ENCODE data around the gene TYW5. TPM values are rescaled to one million over a fixed set of nuclear protein-coding genes. Genes with fewer than 3 reads are reported as not detected.

TYW5 gene
- total RNA-seq, 1 donor from 2014 or later, result 9.2 TPM

GRCh38 chr2:199994896-199995295 lies 39.6 kb upstream of the TYW5 start:
- FAIRE-seq (no peak), DNase-seq (ENCODE audit: low read depth) (no peak)
- Histone ChIP-seq H3K4me1 (ENCODE audit: insufficient read depth, low read length) (no peaks in the 10 kb centered on the region), H3K27ac (ENCODE audit: low read depth, low read length) (no peak overlapping the region), H4K20me1 (ENCODE audit: insufficient read depth, low read length) (no peaks in the 10 kb centered on the region), H3K9ac (ENCODE audit: low read length) (no peak overlapping the region), H3K4me3 (ENCODE audit: insufficient read depth, low read depth, low read length) (no peak overlapping the region), H3K4me2 (ENCODE audit: low read length) (no peak overlapping the region), H3K36me3 (ENCODE audit: insufficient read depth, low read length) (no peaks in the 10 kb centered on the region), H3K79me2 (ENCODE audit: insufficient read depth, low read length) (no peaks in the 10 kb centered on the region), H3K9me3 (ENCODE audit: insufficient read depth, low read depth, low read length) (no peaks in the 10 kb centered on the region), H2AFZ (ENCODE audit: low read depth, low read length) (no peak overlapping the region), H3K27me3 (ENCODE audit: insufficient read depth, low read length) (no peaks in the 10 kb centered on the region)
- Mint-ChIP-seq H3K4me1 (ENCODE audit: low read depth, unreplicated experiment) (no peaks in the 10 kb centered on the region), H3K27me3 (ENCODE audit: low read depth, unreplicated experiment) (peaks cover 4% of the 10 kb centered on the region), H3K27ac (ENCODE audit: unreplicated experiment) (no peak overlapping the region), H3K9me3 (ENCODE audit: unreplicated experiment) (no peaks in the 10 kb centered on the region), H3K4me3 (ENCODE audit: unreplicated experiment) (no peak overlapping the region), H3K36me3 (ENCODE audit: low read depth, unreplicated experiment) (no peaks in the 10 kb centered on the region)
- TF ChIP-seq EZH2 (IDR thresholded peaks at IDR 0.05; ENCODE audit: insufficient read depth, low read length) (no peak), CTCF (IDR thresholded peaks at IDR 0.05; ENCODE audit: insufficient read depth, low read depth, low read length) (no peak)

- no peak for DNase-seq (ENCODE audit: low read depth)
- no peaks in the 10 kb centered on the region for H3K4me1 Mint-ChIP-seq (ENCODE audit: low read depth, unreplicated experiment)
- no peaks in the 10 kb centered on the region for H3K36me3 ChIP-seq (ENCODE audit: insufficient read depth, low read length)
- H3K4me3 ChIP-seq (ENCODE audit: insufficient read depth, low read depth, low read length), result no peak overlapping the region
- no peak overlapping the region for H3K4me2 ChIP-seq (ENCODE audit: low read length)
- H3K27me3 ChIP-seq (ENCODE audit: insufficient read depth, low read length), result no peaks in the 10 kb centered on the region
- peaks cover 4% of the 10 kb centered on the region for H3K27me3 Mint-ChIP-seq (ENCODE audit: low read depth, unreplicated experiment)
- no peak overlapping the region for H3K27ac ChIP-seq (ENCODE audit: low read depth, low read length)
- no peaks in the 10 kb centered on the region for H3K36me3 Mint-ChIP-seq (ENCODE audit: low read depth, unreplicated experiment)
- no peaks in the 10 kb centered on the region for H4K20me1 ChIP-seq (ENCODE audit: insufficient read depth, low read length)
- no peaks in the 10 kb centered on the region for H3K79me2 ChIP-seq (ENCODE audit: insufficient read depth, low read length)
- no peaks in the 10 kb centered on the region for H3K9me3 ChIP-seq (ENCODE audit: insufficient read depth, low read depth, low read length)
- H2AFZ ChIP-seq (ENCODE audit: low read depth, low read length), result no peak overlapping the region
- FAIRE-seq, result no peak
- no peak overlapping the region for H3K9ac ChIP-seq (ENCODE audit: low read length)
- no peaks in the 10 kb centered on the region for H3K4me1 ChIP-seq (ENCODE audit: insufficient read depth, low read length)
- no peak overlapping the region for H3K27ac Mint-ChIP-seq (ENCODE audit: unreplicated experiment)
- no peaks in the 10 kb centered on the region for H3K9me3 Mint-ChIP-seq (ENCODE audit: unreplicated experiment)
- H3K4me3 Mint-ChIP-seq (ENCODE audit: unreplicated experiment), result no peak overlapping the region
- TF ChIP-seq CTCF (IDR thresholded peaks at IDR 0.05; ENCODE audit: insufficient read depth, low read depth, low read length) (no peak), EZH2 (IDR thresholded peaks at IDR 0.05; ENCODE audit: insufficient read depth, low read length) (no peak)
Measured at GRCh38 chr2:199994371-199994770, 39.1 kb upstream of the TYW5 start.

- Histone ChIP-seq H3K4me1 (ENCODE audit: insufficient read depth, low read length) (no peaks in the 10 kb centered on the region), H3K36me3 (ENCODE audit: insufficient read depth, low read length) (no peaks in the 10 kb centered on the region), H3K79me2 (ENCODE audit: insufficient read depth, low read length) (no peaks in the 10 kb centered on the region), H3K27ac (ENCODE audit: low read depth, low read length) (no peak overlapping the region), H3K9me3 (ENCODE audit: insufficient read depth, low read depth, low read length) (no peaks in the 10 kb centered on the region), H3K27me3 (ENCODE audit: insufficient read depth, low read length) (no peaks in the 10 kb centered on the region), H2AFZ (ENCODE audit: low read depth, low read length) (no peak overlapping the region), H4K20me1 (ENCODE audit: insufficient read depth, low read length) (no peaks in the 10 kb centered on the region), H3K9ac (ENCODE audit: low read length) (no peak overlapping the region), H3K4me3 (ENCODE audit: insufficient read depth, low read depth, low read length) (no peak overlapping the region), H3K4me2 (ENCODE audit: low read length) (no peak overlapping the region)
- DNase-seq (ENCODE audit: low read depth) (no peak), FAIRE-seq (no peak)
- Mint-ChIP-seq H3K9me3 (ENCODE audit: unreplicated experiment) (no peaks in the 10 kb centered on the region), H3K4me3 (ENCODE audit: unreplicated experiment) (no peak overlapping the region), H3K27me3 (ENCODE audit: low read depth, unreplicated experiment) (peaks cover 4% of the 10 kb centered on the region), H3K4me1 (ENCODE audit: low read depth, unreplicated experiment) (no peaks in the 10 kb centered on the region), H3K36me3 (ENCODE audit: low read depth, unreplicated experiment) (no peaks in the 10 kb centered on the region), H3K27ac (ENCODE audit: unreplicated experiment) (no peak overlapping the region)
- no peak for TF ChIP-seq EZH2 (IDR thresholded peaks at IDR 0.05; ENCODE audit: insufficient read depth, low read length)
- TF ChIP-seq CTCF (IDR thresholded peaks at IDR 0.05; ENCODE audit: insufficient read depth, low read depth, low read length), result no peak
Measured at GRCh38 chr2:199992296-199992695, 37.0 kb upstream of the TYW5 start.

All from astrocyte (in vitro differentiated cells and primary cell).